HG02678 (cell line): ENCODE data around the gene SMARCD2.

Source experiments
- ATAC-seq: cut with Tn5 transposase; IDR thresholded peaks from one replicate; pipeline ENCODE4 v1.9.1; 2021; ENCODE audit warnings: mild to moderate bottlenecking, moderate library complexity; ENCODE audit not compliant: unreplicated experiment

SMARCD2 gene

DNA sequence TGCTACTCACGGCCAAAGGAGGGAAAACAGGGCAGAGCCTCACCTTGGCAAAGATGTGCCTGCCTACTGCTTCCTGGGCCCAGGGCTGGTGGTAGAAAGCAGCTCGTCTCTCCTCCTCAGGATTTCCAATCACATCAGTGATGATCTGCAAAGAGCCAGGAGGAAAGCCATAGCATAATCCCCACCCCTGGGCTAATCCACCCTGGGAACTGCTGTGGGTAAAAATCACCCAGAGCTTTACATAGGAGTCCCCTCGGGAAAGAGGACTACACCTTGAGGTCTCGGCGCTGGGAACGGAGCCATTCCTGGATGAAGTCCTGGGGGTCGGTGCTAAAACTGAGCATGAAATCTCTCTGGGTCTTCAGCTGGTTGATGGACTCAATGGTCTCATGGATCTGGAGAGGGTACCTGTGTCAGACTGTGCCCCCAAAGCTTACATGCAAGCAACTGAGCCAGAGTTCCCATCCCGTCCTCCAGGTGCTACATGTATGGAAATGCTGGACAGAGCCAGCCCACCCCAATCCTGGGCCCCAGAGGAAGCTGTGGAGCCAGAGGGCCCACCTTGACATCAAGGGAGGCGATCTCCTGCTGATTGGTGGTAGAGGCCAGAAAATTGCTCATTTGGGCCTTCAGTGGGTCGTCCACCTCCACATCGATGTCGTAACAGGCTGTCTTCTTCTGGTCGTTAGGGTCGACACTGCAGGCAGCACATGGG is 9.3 kb downstream of the SMARCD2 start:
- ATAC-seq, result no peak

DNA sequence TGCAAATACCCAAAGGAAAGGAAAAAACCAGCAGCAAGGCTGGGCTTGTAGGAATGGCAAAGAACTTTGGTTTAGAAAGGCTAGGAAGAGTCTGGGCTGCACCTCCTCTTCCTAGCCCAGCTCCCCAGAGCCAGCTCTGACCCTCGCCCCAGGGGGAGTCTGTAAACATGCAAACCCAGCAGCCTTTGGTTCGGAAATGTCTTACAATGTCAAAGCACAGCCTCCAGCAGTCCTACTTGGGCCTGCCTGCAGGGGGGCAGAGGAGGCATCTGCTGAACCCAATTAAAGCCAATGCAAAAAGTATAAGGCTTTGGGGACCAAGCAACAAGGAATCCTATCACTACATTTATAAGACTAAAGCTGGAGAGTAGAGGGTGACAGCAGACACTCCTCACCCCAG is 10.0 kb downstream of the SMARCD2 start:
- no peak for ATAC-seq

DNA sequence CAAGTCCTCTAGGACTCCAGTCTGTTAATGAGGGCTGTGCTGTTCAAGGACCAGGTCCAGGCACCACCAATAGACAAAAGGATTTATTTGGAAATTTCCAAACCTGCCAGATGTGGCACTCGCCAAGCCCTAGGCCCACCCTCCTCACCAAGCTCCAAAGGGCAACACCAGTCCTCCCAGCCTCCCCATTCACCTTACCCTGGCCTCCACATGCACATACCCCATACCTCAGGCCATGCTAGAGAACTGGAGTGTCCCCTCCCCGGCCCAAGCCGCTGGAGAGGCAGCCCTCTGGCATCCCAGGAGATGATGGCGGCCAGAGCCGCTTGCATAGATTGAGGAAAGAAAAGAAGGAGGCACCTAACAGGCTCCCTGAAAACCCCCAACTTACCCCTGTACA is 10.5 kb downstream of the SMARCD2 start:
- ATAC-seq, result no peak

DNA sequence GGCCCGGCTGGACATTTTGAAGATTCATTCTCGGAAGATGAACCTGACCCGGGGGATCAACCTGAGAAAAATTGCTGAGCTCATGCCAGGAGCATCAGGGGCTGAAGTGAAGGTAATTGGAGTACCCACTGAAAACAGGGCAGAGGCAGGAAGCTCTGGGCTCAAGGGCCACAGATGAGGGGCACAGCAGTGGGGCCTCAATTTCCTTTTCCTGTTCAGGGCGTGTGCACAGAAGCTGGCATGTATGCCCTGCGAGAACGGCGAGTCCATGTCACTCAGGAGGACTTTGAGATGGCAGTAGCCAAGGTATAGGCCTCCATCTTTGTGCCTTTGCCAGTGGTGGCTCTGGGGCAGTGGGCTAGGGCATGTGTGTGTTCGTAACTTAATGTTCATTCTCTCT is 11.0 kb downstream of the SMARCD2 start:
- no peak for ATAC-seq

DNA sequence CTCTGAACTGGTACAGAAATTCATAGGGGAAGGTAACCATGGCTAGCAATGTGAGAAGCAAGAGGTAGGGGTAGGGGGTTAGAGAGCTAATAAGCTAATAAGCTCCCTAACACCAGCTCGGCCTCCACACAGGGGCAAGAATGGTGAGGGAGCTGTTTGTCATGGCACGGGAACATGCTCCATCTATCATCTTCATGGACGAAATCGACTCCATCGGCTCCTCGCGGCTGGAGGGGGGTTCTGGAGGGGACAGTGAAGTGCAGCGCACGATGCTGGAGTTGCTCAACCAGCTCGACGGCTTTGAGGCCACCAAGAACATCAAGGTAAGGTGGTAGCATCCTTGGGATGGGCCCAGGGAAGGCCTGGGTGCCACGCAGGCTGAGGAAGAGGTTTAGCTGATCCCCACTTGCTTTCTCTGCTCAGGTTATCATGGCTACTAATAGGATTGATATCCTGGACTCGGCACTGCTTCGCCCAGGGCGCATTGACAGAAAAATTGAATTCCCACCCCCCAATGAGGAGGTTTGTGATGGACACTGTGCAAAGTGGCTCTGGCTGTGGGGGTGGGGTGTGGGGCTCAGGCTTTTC is 11.5 kb downstream of the SMARCD2 start:
- no peak for ATAC-seq

DNA sequence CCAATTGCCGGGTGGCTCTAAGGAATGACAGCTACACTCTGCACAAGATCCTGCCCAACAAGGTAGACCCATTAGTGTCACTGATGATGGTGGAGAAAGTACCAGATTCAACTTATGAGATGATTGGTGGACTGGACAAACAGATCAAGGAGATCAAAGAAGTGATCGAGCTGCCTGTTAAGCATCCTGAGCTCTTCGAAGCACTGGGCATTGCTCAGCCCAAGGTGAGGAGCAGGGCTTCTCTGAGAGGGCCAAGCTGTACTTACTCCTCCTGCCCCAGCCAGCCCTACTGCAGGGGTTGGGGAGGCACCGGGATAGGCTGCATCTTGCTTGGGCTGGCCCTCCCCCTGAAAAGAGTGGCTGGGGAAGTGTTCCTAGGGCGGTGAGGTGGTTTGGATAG is 12.2 kb downstream of the SMARCD2 start:
- no peak for ATAC-seq

DNA sequence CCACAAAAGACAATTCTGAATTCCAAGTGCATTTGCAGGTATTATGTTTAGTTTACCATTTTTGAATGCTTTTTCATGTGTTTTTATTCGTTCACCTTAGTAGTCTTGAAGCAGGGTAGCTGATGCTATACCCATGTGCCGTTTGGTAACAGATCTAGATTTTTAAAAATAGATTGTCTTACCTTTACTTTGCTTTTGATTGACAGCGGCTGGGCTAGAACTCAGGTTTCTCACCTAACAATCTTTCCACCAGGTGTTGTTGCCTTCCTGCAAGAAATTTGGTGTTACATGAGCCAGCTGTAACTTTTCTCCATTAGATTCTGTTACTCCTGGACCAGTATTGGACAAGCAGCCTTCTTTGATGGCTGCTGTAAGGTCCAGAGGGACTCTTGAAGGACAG is 13.5 kb downstream of the SMARCD2 start:
- ATAC-seq, result no peak

DNA sequence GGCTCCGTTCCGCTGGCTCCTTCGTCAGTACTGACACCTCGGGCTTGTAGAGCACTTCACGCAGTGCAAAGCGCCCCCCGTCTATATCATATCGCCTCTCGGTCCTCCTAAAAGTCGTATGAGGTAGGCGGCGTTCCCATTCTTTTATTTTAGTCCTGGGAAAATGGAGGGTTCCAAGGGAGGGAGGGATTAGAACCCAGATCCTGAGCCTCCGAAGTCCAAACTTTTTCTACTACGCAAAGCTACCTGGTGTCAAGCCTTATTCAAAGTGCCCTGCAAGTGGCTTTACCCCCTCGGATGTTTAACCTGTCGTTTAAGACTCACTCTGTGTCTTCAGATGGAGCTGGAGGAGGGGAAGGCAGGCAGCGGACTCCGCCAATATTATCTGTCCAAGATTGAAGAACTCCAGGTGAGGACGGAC is 14.7 kb downstream of the SMARCD2 start:
- no peak for ATAC-seq

DNA sequence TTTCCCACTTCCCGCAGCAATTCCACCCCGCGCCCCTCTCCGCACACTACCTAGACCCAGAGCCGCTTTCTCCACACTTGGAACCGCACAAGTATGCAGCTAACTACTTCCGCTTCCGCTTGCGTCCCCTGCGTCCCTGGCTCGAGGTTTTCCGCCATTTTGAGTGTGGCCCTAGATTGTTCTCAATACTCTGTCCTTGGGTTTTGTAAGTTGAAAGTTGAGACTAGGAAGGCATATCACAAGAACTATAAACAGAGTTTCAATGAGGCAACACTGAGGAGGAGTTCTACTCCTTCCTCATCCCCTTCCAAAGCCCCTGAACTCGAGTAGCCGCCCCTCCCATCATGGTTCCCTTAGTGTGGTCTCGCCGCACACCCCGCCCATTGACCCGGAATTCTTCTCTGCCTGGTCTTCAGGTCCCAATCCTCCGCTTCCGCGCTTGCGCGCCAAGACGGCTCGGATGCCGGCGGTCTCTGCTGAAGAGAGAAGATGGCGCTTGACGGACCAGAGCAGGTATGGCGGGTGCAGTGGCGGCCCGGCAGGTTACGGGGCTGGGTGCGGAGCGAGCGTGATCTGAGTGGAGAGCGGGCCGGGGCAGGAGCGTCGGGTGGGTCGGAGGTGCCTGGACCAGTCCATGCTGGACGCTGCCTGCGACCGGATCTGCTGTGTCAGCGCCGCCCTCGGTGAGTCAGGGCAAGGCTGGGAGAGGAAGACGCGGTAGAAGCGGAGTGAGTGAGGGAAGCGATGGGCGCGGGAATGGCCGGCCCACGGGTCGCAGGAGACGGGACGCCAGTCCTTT is 15.3 kb downstream of the SMARCD2 start, which contains the start of the genes FTSJ3 and PSMC5:
Gene FTSJ3, minus strand, starts transcription at position 662 of the 799 bp plus-strand sequence. CDS start 761 bp downstream, outside the sequence.
Gene PSMC5, plus strand, starts transcription at position 430 of the 799 bp plus-strand sequence. Its CDS starts 60 bp downstream, at position 490.
- peak; percentile 85 for ATAC-seq

DNA sequence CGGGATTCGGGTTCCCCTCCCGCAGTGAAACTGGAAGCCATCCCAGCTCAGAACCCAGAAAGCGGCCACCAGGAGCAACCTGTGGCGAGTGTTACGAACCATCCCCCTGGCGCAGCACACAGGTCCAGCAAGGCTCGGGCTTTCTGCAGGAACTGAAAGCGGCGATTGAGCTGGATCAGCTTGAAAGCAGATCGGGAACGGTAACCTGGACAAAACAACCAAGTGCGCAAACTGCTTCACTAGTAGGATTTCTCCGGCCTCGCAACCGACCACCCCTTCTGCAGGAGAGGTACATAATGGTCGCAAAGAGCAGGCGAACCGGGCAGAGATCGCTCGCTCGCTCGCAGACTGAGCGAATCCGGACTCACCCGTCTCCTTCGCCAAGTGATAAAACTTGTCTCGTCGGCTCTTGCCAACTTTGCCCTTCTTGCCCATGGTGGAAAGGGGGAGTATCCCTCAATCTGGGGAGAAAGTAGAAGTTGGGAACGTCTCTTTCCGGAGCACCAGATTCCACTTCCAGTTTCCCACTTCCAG is 15.9 kb downstream of the SMARCD2 start:
- ATAC-seq, result peak; percentile 4

DNA sequence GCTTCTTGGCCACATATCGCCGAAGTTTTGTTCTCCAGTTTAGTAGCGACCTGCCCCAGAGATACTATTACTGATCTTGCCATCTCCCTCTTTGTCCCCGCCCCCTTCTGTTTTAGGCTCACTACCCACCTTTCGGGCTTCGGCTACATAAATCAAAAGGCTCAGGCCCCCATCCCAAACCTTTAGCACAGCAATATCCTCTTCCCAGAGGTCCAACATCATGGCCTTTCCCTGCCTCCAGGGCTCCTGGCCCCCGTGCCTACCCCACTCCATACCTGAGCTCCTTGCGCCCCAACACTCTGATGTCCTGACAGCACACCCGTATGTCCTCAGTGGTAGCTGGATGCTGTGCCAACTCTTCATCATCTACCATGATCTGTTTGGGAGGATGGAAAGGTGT is 18.1 kb downstream of the SMARCD2 start:
- no peak for ATAC-seq

DNA sequence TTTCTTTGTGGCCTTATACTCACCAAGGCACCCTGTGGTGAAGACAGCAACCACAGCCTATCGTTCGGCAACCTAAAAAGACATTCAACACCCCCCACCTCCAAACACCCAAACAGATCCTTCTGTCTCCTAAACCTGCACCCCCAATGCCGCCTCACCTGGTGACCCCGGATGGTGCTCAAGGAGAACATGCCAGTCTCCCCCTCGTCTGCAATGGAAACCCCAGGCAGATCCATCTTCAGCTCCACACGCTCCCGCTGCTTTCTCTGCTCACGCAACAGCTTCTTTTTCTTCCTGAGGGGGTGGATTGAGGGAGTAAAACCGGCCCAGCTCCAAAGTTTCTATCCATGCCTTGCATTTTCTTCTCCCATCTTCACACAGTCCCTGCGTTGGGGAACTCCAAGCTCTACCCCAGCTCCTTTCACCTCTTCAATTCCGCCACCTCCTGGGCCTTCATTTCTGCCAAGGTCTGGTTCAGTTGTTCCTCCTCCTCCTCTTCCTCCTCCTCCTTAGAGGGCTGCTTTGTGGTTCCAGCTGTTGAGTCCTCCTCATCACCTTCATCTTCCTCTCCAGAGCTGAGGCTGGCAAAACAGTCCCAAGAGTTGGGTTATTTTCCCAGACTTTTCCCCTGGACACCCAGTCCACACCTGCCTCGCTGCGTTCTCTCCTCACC is 18.7 kb downstream of the SMARCD2 start:
- ATAC-seq, result no peak

DNA sequence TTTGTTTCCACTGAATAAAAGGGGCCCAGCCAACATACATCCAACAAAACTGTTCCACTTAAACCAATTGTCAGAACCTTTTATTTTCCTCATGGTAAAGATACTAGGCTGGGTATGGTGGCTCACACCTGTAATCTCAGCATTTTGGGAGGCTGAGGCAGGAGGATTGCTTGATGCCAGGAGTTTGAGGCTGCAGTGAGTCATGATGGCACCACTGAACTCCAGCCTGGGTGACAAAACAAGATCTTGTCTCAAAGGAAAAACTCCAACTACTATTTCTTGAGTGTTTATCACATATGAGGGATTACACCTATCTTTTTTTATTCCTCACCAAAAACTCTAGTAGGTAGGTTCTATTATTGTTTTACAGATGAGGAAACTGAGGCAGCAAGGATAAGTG is 19.9 kb downstream of the SMARCD2 start:
- no peak for ATAC-seq

DNA sequence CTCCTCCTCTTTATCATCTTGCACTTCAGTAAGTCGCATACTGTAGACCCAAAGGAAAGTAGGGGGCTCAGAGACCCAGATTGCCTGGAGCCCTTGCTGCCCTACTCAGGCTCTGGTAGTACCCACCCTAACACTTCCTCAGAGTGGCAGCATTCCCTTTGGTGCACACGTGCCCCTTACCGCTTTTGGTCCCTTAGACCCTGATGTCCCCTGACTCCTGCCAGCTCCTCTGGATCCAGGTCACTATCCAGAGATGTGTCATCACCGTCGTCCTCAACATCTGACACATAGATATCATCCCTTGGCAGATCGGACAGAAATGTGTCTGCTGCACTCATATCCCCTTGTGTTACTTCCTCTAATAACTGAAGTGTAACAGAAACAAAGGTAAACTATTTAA is 20.7 kb downstream of the SMARCD2 start:
- no peak for ATAC-seq

DNA sequence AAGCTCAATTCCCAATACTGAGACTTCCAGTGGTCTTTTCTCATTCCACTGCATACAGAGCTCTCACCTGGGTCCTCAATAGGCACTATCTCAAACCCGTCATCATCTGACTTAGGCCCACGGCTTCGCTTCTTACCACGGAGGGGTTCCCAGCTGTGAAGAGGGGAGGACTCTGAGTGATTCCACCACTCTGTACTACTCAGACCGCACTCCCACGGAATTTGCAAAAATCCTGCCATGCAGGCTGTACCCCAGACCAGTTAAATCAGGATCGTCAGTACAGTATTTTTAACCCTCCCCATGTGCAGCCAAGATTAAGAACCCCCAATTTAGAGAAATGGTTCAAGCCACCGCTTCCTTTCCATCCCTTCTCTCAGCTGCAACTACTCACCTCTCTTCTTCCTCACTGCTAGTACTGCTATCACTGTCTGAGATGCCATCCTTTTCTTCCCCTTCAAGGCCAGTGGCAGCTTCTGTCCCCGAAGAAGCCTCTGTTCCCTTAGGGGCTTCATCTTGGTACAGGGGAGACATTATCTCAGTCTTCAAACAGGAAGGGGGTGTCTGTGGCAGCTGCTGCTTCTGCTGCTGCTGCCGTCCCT is 21.4 kb downstream of the SMARCD2 start:
- no peak for ATAC-seq

DNA sequence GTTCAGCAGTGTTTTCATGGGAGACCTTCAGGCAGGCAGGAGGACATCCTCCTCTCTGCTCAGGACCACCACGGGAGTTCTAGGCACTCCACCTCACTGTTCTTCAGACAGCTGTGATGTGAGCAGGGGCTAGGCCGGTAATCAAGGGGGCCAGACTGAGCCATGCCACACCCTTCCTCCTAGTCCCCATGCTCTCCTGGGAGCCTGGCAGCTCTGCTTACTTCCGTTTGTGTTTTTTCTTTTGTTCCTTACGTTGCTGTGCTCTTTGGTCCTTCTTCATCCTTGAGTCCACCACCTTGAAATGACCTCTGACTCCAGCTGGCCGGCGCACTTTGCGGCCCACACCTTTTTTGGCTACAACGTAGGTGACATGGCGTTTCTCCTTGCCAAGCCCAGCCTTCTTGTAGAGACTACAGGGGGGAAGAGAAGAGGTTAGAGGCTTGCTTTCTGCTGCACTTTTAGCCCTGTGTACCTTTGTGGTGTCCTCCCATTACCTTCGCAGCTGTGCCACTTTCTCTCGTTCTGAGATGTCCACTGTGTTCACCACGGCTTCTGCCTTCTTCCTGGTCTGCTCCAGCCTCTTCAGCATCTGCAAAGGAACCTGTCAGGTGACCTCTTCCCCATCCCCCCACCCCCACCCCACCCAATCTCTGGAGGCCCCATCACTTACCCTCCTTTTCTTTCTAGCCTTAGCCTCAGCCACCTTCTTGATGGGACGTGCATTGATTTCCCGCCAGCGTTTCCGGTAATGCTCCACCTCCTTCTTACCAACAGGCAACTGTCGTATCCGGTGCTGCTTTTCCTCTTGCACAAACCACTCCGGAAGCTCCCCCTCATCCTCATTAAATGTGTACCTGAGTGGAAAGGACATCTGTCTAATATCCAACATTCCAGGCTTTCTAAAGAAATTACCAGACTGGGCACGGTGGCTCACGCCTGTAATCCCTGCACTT is 22.6 kb downstream of the SMARCD2 start:
- ATAC-seq, result no peak

DNA sequence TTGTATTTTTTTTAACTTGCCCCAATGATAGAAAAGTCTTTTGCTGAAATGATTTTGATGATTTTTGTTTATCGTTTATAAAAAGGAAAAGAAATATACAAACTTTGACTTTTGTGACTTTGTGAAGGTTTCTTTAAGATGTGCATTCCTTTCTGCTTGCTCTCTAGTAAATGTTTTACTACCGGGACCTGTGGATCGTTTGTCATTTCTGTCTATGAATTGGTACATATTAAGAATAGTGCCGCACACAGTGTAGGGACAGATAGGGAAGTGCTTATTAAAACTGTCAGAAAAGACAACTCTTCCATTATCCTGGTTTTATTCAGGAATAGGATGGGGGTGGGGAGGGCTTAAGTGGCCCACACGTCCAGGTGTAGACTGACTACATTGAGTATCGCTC is 23.4 kb downstream of the SMARCD2 start:
- no peak for ATAC-seq

DNA sequence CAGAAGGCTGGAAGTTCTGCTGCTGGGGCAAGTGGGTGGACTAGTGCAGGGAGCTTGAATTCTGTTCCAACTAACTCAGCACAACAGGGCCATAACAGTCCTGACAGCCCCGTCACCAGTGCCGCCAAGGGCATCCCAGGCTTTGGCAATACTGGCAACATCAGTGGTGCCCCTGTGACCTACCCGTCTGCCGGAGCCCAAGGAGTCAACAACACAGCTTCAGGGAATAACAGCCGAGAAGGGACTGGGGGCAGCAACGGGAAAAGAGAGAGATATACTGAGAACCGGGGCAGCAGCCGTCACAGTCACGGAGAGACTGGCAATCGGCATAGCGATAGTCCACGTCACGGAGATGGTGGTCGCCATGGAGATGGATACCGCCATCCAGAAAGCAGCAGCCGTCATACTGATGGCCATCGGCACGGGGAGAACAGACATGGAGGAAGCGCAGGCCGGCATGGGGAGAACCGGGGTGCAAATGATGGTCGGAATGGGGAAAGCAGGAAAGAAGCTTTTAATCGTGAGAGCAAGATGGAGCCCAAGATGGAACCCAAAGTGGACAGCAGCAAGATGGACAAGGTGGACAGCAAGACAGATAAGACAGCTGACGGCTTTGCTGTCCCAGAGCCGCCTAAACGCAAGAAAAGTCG is 24.6 kb downstream of the SMARCD2 start:
- ATAC-seq, result no peak

DNA sequence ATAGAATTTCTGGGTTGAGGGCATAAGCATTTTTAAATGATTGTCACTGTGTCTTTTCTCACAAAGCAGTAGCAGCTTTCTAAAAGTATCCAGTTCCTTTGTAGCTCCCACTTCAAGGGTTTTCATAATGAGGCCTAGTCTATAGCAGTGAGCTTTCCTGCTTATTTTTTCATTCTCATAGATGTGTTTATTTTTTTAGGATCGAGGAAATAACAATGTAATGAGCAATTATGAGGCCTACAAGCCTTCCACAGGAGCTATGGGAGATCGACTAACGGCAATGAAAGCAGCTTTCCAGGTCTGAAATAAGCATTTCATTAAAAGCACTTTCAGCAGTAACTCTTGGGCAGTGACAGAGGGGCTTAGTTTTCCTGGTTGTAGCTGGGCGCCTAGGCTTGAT is 25.8 kb downstream of the SMARCD2 start:
- ATAC-seq, result no peak
